Kidney (tissue), 14 donors: ENCODE data around the gene IPPK. TPM values are rescaled to one million over a fixed set of nuclear protein-coding genes. Genes with fewer than 3 reads are reported as not detected.
A peak's percentile ranks its signal among the peaks of the same experiment; 100 is the strongest.

ENCODE experiments used
- DNase-seq, 5 donors: peaks; one replicate each; pipeline ENCODE4 v3.0.0-alpha.2; 2013 to 2020
- FAIRE-seq: peaks from 2 replicates; lab custom pipeline; 2012; peaks lifted over from hg19 to GRCh38; lab: Jason Lieb, UNC
- H3K27ac ChIP-seq, 2 donors: one replicate each; pipeline ENCODE4 v1.7.0; 2013; ENCODE audit warnings: low read depth in 2 of 2, low read length in 2 of 2, inconsistent platforms in 1 of 2
- H3K27me3 ChIP-seq: one replicate; pipeline ENCODE4 v1.7.1; 2013; ENCODE audit warnings: low read length, inconsistent platforms; ENCODE audit not compliant: control insufficient read depth, insufficient read depth
- H3K36me3 ChIP-seq, 3 donors: one replicate each; pipeline versions ENCODE4 v1.7.0 to v1.7.1; 2013; ENCODE audit warnings: low read length in 3 of 3, control low read depth in 1 of 3, inconsistent platforms in 1 of 3; ENCODE audit not compliant: insufficient read depth in 3 of 3, control insufficient read depth in 2 of 3
- H3K4me1 ChIP-seq, 3 donors: one replicate each; pipeline versions ENCODE4 v1.7.0 to v1.7.1; 2013; ENCODE audit warnings: low read length in 3 of 3, inconsistent platforms in 1 of 3, low read depth in 1 of 3; ENCODE audit not compliant: control insufficient read depth in 2 of 3, insufficient read depth in 2 of 3
- H3K4me3 ChIP-seq, 3 donors: one replicate each; pipeline versions ENCODE4 v1.7.0 to v1.8.1; 2013; ENCODE audit warnings: low read length in 3 of 3, control low read depth in 1 of 3, inconsistent platforms in 1 of 3
- H3K9ac ChIP-seq, 3 donors: one replicate each; pipeline versions ENCODE4 v1.7.0 to v1.7.1; 2013; ENCODE audit warnings: low read length in 3 of 3, control low read depth in 1 of 3, inconsistent platforms in 1 of 3
- H3K9me3 ChIP-seq, 3 donors: one replicate each; pipeline versions ENCODE4 v1.7.0 to v1.7.1; 2013; ENCODE audit warnings: low read length in 3 of 3, control low read depth in 1 of 3, inconsistent platforms in 1 of 3; ENCODE audit not compliant: control insufficient read depth in 2 of 3, insufficient read depth in 1 of 3
- intact Hi-C: fragments of 100-400 bp; cut with DNase I; formaldehyde crosslinking; loops from one replicate; pipeline ENCODE4 v1.11.1; 2022
- polyA plus RNA-seq: library from polyadenylated mRNA; stranded (reverse); fragments of 350-450 nt; fragmentation: Illumina TruSeq; extraction: RNeasy Lipid Tissue Mini Kit (QIAGEN cat#74804); gene quantifications from one replicate; pipeline ENCODE4 v1.2.3, GENCODE V29; 2014; ENCODE audit warnings: low read depth, low replicate concordance; ENCODE audit not compliant: insufficient read depth
- total RNA-seq: library from RNA; stranded (reverse); fragmentation: NEBNext Ultra II Directional; extraction: Animal tissue kit (Norgen Biotek cat#: 25700); gene quantifications from one replicate; pipeline ENCODE4 v1.2.1, GENCODE V29; 2021
- TF ChIP-seq, protein P1 (sequence below): IDR thresholded peaks from 3 replicates; pipeline ENCODE4 v1.5.1; 2012; ENCODE audit warnings: mild to moderate bottlenecking, moderate library complexity, borderline replicate concordance; ENCODE audit not compliant: insufficient read depth; ENCODE audit errors: extremely low read depth
- donor health status: control.
- donor health status: control.
- donor health status: control.
- donor health status: control.
- donor health status: control.
- donor health status: DM: yes; HTN: yes; CAD: no.
- donor health status: Normal renal cell carcinoma (clear cell type).

The IPPK gene
- total and polyA plus RNA-seq, 2 donors from 2014 or later, result 7.3 to 10.2 TPM

DNA sequence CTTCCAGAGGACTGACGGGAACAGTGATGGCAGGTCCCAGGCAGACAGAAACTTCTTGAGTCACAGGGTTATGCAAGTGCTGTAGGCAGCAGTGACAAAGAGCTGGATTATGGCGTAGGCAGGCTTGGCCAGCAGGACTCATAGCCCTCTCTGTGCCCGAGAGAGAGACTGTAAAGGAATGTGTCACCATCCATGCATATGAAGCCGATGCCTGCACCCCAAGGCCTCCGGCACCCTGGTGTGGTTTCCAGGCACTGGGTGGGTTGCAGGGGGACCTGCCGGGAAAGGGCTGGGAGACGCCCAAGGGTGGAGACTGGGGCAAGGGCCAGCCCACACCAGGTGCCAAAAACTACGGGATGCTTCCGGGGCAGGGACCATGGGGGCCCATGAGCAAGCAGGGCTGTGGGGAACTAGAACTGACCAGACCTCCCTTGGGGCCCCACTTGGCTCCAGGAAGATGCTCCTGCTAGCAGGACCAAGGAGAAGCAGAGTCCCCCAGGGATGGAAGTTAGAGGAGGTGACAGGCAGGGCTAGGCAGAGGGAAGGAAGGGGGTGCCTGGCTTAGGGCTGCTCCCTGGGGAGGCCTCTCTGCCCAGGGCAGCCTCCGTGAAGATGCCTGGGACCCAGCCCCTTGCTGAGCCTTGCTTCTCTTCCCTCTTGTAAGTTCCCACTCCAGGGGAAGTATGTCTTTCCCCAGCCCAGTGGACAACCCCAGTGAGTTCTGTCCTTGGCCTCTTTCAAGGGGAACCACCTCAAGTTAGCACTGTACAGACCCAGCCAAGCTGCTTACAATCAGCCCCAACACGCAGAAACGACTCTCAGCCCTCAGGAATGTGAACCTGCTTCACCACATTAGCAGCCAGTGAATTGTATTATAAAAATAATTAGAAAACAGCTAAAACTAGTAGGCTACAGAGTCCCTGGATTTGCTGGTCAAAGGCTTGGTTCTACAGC lies 10.5 kb upstream of the IPPK start:
- TF ChIP-seq, protein P1, sequence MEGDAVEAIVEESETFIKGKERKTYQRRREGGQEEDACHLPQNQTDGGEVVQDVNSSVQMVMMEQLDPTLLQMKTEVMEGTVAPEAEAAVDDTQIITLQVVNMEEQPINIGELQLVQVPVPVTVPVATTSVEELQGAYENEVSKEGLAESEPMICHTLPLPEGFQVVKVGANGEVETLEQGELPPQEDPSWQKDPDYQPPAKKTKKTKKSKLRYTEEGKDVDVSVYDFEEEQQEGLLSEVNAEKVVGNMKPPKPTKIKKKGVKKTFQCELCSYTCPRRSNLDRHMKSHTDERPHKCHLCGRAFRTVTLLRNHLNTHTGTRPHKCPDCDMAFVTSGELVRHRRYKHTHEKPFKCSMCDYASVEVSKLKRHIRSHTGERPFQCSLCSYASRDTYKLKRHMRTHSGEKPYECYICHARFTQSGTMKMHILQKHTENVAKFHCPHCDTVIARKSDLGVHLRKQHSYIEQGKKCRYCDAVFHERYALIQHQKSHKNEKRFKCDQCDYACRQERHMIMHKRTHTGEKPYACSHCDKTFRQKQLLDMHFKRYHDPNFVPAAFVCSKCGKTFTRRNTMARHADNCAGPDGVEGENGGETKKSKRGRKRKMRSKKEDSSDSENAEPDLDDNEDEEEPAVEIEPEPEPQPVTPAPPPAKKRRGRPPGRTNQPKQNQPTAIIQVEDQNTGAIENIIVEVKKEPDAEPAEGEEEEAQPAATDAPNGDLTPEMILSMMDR, result no peak
- Histone ChIP-seq H3K4me1 (no peaks in the 10 kb centered on the region), H3K27me3 (no peaks in the 10 kb centered on the region), H3K27ac (no peak overlapping the region), H3K36me3 (no peaks in the 10 kb centered on the region), H3K9ac (no peak overlapping the region), H3K4me3 (no peak overlapping the region), H3K9me3 (no peaks in the 10 kb centered on the region)
- DNase-seq (no peak), FAIRE-seq (no peak)
- intact Hi-C loops, result no loop called here

DNA sequence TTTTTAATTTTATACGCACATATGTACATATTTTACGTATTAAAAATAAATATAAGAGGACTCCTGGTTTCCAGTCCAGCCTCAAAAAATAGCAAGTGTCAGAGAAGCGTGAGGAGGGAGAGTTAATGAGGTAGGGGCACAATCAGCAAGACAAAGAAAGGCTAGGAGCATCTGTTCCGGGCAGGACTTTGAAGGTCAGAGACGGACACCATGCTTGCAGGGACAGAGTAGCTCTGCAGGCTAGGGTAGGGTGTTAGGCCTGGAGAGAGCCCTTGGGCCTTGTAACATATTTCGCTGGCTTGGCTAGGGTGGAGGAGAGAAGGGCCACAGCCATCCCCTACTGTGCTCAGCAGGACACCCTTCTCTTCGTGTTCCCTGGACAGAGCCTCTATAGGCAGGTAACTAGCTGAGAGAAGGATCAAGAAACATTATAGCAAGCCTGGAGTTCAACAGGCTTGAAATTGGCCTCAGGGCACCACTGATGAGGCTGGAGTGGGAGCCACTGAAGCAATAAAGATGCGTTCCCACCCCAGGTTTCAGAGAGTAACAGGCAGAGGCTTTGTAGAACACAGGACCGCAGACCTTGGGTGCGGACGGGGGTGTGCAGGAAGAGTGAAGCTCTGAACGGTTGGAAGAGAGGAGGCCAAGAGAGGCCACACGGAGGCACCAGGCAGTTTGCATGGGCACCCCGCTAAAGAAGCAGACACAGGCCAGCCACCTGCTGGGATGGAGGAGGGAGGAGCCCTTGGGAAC lies 9.7 kb upstream of the IPPK start:
- H3K27me3 ChIP-seq, result no peaks in the 10 kb centered on the region
- no peaks in the 10 kb centered on the region for H3K4me1 ChIP-seq
- intact Hi-C loops, result no loop called here
- no peak for FAIRE-seq
- no peak overlapping the region for H3K4me3 ChIP-seq
- DNase-seq, result no peak
- H3K9ac ChIP-seq, result no peak overlapping the region
- no peak overlapping the region for H3K27ac ChIP-seq
- no peaks in the 10 kb centered on the region for H3K9me3 ChIP-seq
- H3K36me3 ChIP-seq, result no peaks in the 10 kb centered on the region
- TF ChIP-seq, protein P1, result no peak

DNA sequence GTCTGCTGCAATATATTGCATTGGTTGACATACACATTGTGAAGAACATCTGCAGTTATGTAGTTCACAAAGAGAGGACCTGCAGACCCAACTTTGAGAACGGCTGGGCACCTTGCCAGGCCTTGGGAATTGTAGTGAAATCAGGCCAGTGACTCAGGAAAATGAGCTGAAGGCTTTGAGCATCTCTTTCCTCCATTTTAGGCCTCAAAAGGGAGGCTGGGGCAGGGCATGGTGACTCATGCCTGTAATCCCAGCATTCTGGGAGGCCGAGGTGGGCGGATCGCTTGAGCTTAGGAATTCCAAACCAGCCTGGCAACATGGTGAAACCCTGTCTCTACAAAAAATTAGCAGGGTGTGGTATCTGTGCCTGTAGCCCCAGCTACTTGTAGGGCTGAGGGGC lies 1.4 kb upstream of the IPPK start:
- Histone ChIP-seq H3K27ac (no peak overlapping the region), H3K27me3 (no peaks in the 10 kb centered on the region), H3K9me3 (no peaks in the 10 kb centered on the region), H3K36me3 (no peaks in the 10 kb centered on the region), H3K4me3 (peak overlapping the region in 2 of 3 donors; percentile 89 to 99), H3K4me1 (peaks cover 0 to 9% (median 5%) of the 10 kb centered on the region in 3 donors), H3K9ac (no peak overlapping the region)
- intact Hi-C loops, result no loop called here
- TF ChIP-seq, protein P1, result no peak
- FAIRE-seq, result no peak
- DNase-seq, result peak in 2 of 5 donors; percentile 28 to 45
